GM08714 (cell line): ENCODE results near the gene CHN2.
"Not testable (repeated sequence)": the region's sequence is repeated elsewhere in the genome, so short reads cannot be mapped to it uniquely, and the experiment has no call there.

ENCODE experiments used
- H3K4me3 ChIP-seq: fragments of 200-500 bp; sonication (Bioruptor generic); 2 replicates; pipeline ENCODE4 v1.5.1; 2014; ENCODE audit warnings: mild to moderate bottlenecking, low read length, inconsistent platforms
- ZNF274 ChIP-seq: IDR thresholded peaks from 2 replicates; pipeline ENCODE4 v1.6.1; 2012; ENCODE audit warnings: mild to moderate bottlenecking, low read depth, low read length

The CHN2 gene

GRCh38 chr7:29494350-29494749, 299.8 kb downstream of the CHN2 start:
- H3K4me3 ChIP-seq: no peak overlapping the region
- no peak for TF ChIP-seq ZNF274

- no peak for TF ChIP-seq ZNF274
- no peak overlapping the region for H3K4me3 ChIP-seq
Measured at GRCh38 chr7:29495653-29496052, 301.1 kb downstream of the CHN2 start.

DNA sequence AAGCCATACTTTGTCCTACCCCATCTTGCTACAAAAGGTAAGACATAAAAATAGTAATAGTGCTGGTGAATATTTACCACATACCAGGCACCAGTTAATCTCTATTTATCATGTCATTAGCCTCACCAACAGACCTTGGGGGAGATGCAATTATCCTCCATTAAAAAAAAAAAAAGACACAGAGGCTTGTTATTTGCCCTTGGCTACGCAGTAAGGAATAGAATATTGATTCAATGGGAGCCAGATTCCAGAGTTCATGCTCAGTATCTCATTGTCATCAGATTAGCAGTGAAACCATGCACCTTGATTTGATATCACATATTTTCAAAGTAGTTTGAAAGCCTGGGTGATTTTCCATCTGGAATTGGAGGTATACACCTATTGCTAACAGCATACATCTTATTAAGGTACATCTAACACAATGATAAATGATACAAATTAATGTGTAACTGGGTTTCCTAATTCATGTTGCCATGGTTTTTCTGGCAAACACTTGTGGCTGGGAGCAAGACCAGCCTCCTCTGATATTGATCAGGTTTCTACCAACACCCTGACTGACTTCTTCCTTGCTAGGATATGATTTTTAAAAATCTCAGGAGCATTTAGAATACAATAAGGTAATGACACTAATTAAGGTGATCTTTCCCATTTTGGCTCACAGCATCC, 301.9 kb downstream of the CHN2 start:
- no peak overlapping the region for H3K4me3 ChIP-seq
- no peak for TF ChIP-seq ZNF274

DNA sequence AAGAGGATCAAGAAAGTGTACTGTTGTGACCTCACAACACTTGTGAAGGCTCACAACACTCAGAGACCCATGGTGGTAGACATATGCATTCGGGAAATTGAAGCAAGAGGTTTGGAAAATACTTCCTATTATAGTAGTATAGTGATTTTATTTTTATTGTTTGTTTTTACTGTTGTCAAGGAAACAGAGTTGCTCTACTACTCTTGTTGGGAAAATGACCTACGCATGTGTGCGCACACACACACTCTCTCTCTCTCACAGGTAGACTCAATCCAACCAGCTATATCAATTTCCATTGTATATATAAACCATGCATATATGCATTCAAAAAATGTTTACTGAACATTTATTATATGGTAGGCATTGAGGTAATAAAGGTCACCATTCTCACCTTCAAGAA, 305.4 kb downstream of the CHN2 start:
- no peak overlapping the region for H3K4me3 ChIP-seq
- TF ChIP-seq ZNF274: no peak

DNA sequence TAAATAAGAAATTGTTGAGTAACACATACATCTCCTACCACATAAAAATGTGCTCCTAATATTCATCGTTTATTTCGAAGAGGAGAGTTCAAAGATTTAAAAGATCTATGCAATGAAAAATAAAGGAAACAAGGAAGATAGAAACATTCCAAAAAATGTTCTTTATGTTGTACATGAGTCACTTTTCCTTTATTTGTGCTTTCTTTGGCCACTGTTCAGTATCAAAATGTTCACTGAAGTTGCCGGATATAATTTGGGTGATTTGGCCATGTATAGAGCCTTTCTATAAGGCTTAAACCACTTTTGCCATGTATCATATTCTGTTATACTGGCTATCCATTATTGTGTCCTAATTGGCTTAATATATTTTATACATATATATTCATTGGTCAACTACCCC, 306.1 kb downstream of the CHN2 start:
- TF ChIP-seq ZNF274: no peak
- no peak overlapping the region for H3K4me3 ChIP-seq

GRCh38 chr7:29502133-29502532, 307.6 kb downstream of the CHN2 start:
- H3K4me3 ChIP-seq: no peak overlapping the region
- TF ChIP-seq ZNF274: no peak

DNA sequence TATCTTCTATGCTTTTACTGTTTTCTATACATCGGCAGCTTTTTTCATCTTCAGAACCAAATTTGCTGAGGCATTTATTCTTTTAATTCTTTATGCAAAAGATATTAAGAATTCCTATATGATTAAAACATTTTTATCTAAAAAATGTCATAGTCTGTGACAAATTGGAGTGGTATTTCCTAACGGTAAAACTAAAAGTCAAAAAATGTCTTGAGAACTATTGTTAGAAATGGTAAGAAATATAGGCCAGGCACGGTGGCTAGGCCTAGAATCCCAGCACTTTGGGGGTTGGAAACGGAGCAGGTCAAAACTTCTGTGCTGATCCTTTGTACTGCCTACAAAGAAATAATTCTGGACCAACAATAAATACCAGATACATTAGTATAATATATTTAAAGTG, 311.4 kb downstream of the CHN2 start:
- H3K4me3 ChIP-seq: no peak overlapping the region
- TF ChIP-seq ZNF274: no peak

- no peak overlapping the region for H3K4me3 ChIP-seq
Measured at GRCh38 chr7:29508608-29509007, 314.0 kb downstream of the CHN2 start.

DNA sequence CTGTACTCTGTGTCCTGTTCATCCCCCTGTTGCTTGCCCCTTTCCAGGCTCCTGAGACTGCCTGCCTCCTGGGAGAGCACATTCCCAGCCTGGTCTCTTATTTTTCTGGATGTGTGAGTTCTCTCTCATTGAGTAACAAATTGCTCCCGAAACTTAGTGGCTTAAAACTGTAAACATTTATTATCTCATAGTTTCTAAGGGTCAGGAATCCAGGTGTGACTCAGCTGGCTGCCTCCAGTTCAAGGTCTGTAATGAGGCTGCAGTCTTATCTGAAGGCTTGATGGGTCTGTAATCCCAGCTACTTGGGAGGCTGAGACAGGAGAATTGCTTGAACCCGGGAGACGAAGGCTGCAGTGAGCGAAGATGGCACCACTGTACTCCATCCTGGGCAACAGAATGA, 315.5 kb downstream of the CHN2 start:
- H3K4me3 ChIP-seq: no peak overlapping the region
- TF ChIP-seq ZNF274: no peak

More at GRCh38 chr7:29508608-29509007, 314.0 kb downstream of the CHN2 start:
- no peak for TF ChIP-seq ZNF274

DNA sequence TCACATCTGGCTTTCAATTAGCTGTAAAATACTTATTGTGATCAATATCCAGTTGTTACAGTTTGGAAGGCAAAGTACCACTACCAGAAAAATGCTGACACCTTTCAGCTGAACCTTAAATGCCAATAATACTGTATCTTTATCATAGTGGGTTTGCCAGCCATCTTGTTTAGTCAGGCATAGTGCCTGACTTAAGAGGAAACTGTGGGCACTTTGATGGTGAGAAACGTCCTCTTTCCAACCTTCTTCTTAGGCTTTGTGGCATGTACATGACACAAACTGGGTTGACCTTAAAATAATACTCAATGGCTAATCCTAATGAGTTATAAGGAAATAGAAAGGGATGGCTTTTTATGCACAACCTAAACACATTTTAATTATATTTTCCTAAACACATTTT, 316.8 kb downstream of the CHN2 start:
- no peak for TF ChIP-seq ZNF274
- no peak overlapping the region for H3K4me3 ChIP-seq

GRCh38 chr7:29511851-29512250, 317.3 kb downstream of the CHN2 start:
- no peak for TF ChIP-seq ZNF274
- no peak overlapping the region for H3K4me3 ChIP-seq

DNA sequence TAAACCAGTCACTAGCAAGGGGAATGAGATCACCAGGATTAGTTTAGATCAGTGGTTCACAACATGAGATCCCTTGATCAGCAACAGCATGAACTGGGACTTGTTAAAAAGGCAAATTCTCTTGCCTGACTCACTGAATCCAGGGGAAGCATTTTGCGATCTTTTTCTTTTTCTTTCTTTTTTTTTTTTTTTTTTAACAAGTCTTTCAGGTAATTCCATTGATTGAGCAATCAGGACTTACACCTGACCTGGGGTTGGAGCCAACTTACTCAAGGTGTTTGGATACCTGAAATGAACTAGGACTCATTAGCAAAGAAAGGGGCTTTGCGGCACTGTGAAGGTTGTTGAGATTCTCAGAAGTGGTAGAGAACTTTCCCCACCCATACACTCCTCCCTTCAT, 321.9 kb downstream of the CHN2 start:
- TF ChIP-seq ZNF274: no peak
- no peak overlapping the region for H3K4me3 ChIP-seq

DNA sequence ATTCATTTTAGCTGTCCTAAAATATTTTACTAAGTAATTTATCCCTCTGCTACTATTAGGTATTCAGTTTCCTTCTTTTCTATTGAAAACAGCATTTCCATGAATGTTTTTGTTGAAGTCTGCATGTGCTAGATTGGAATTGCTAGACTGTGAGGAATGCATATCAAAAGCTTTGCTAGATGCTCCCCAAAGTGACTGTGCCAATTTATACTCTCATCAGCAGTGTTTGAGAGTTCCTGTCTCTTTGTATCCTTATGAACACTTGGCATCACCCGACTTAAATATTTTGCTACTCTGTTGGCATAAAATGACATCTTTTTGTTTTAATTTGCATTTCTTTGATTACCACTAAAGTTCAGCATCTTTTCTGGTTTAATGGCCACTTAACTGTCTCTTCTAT, 324.0 kb downstream of the CHN2 start:
- no peak for TF ChIP-seq ZNF274
- H3K4me3 ChIP-seq: no peak overlapping the region

GRCh38 chr7:29523728-29524127, 329.2 kb downstream of the CHN2 start:
- H3K4me3 ChIP-seq: no peak overlapping the region
- TF ChIP-seq ZNF274: no peak

DNA sequence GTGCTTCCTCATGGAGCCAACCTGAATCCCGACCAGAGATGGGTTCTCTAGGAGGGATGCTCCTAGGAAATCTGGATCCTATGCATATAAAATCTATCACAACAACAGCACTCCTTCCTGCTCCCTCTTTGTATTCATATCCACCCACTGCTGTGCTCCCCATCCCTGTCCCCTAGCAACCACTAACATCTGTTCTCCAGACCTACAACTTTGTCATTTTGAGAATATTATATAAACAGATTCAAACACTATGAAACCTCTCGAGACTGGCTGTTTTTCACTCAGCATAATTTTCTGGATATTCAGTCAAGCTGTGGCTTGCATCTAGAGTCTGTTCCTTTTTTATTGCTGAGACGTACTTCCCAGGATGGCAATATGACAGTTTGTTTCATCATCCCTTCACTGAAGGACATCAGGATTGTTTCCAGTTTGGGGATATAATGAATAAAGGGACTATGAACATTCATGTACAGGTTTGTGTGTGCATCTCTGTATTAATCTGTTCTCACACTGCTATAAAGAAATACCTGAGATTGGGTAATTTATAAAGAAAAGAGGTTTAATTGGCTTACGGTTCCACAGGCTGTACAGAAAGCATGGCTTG, 333.0 kb downstream of the CHN2 start:
- TF ChIP-seq ZNF274: no peak
- no peak overlapping the region for H3K4me3 ChIP-seq

GRCh38 chr7:29528526-29528925, 334.0 kb downstream of the CHN2 start:
- H3K4me3 ChIP-seq: not testable (repeated sequence)
